Measurements from ENCODE around the gene RBM18. TPM values are rescaled to one million over a fixed set of nuclear protein-coding genes. Genes with fewer than 3 reads are reported as not detected.

The RBM18 gene
- total and polyA plus RNA-seq, 2 experiments from 2014 or later, result 11.6 to 32.6 TPM

DNA sequence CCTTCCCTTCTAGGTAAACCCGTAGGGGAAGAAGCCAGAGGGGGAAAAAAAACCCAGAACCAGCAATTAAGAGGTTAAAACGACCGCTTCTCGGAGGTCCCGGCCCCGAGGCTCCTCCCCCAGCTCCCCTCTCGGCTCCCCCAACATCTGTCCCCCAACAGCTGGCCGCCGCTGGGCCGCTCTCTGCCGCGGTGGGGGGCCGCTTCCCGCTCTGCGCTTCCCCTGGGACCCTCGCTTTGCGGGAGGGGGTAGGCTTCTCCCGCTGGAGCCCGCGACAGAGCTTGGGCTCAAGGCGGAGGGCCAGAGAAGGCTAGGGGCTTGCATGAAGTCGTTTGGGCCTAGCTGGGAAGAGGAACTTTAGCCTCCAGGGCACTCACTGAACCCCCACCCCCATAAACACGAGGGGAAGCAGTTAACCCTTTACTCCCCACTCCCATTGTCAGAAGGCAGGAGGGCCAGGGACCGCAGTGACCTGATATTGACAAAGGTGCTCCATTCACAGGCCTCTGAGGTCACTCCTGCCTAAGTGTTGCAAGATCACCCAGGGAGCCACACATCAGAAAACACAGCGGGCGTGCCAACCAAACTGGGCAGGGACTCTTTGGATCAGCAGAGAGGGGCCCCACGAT lies 43.3 kb downstream of the RBM18 start:
- Histone ChIP-seq H3K36me3 (ENCODE audit: low read depth) (no peaks in the 10 kb centered on the region), H3K4me3 (no peak overlapping the region), H3K27me3 (replicated peaks; ENCODE audit: insufficient read depth) (peaks cover 98% of the 10 kb centered on the region), H3K9me3 (ENCODE audit: low read depth) (no peaks in the 10 kb centered on the region), H3K27ac (no peak overlapping the region), H3K9ac (no peak overlapping the region), H3K4me1 (ENCODE audit: insufficient read depth) (peaks cover 7% of the 10 kb centered on the region; the same call in 1 of the 2 replicates), H2AFZ (no peak overlapping the region), H3K9me2 (ENCODE audit: insufficient read depth) (no peaks in the 10 kb centered on the region), H3K4me2 (ENCODE audit: unreplicated experiment) (no peak overlapping the region), H3K79me2 (ENCODE audit: insufficient read depth) (no peaks in the 10 kb centered on the region), H4K20me1 (ENCODE audit: insufficient read depth) (no peaks in the 10 kb centered on the region), H3F3A (ENCODE audit: insufficient read depth) (no peaks in the 10 kb centered on the region)
- TF ChIP-seq EZH2phosphoT487 (IDR thresholded peaks at IDR 0.05; ENCODE audit: insufficient read depth, low read depth) (0 out of 2 replicates have a peak, but pooled peaks have one; percentile 14), EZH2 (IDR thresholded peaks at IDR 0.05; ENCODE audit: insufficient read depth, poor library complexity, severe bottlenecking) (peak; percentile 17)
- 17 to 19% methylated on average over 22 to 27 of the region's 27 CpGs for WGBS, 2 experiments (ENCODE audit: low coverage in 1 of 2, low lambda C conversion rate in 2 of 2, missing lambda C conversion rate in 2 of 2)
- no peak for DNase-seq
- in situ Hi-C loops (cut with MboI), result no loop called here

DNA sequence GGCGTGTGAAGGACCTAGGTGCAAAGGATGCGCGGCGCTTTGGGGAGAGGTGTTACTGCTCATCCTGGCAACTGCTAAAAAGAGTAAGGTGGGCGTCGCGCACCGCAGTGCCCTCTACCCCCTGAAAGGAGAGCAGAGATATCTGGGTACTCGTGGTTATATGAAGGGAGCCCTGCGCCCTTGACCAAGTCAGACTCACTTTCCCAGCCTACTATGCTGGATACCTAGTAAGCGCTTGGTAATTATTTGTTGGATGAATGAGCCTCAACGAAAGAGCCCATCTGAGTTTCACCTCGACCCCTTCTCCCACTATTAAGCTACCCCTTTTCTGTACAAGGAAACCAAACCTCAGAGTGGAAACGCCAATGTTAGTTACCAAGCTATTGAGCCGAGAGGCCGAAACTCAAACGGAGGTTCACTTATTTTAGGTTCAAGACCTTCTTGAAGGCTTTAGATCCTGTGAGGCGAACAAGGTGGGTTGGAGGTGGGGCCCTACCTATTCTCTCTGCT lies 43.9 kb downstream of the RBM18 start:
- Histone ChIP-seq H3K79me2 (ENCODE audit: insufficient read depth) (no peaks in the 10 kb centered on the region), H3K36me3 (ENCODE audit: low read depth) (no peaks in the 10 kb centered on the region), H3F3A (ENCODE audit: insufficient read depth) (no peaks in the 10 kb centered on the region), H3K27ac (no peak overlapping the region), H3K27me3 (replicated peaks; ENCODE audit: insufficient read depth) (peaks cover 98% of the 10 kb centered on the region), H3K9me2 (ENCODE audit: insufficient read depth) (no peaks in the 10 kb centered on the region), H3K4me1 (ENCODE audit: insufficient read depth) (peaks cover 7% of the 10 kb centered on the region; the same call in 1 of the 2 replicates), H2AFZ (no peak overlapping the region), H3K4me2 (ENCODE audit: unreplicated experiment) (no peak overlapping the region), H3K4me3 (no peak overlapping the region), H4K20me1 (ENCODE audit: insufficient read depth) (no peaks in the 10 kb centered on the region), H3K9me3 (ENCODE audit: low read depth) (no peaks in the 10 kb centered on the region), H3K9ac (no peak overlapping the region)
- TF ChIP-seq EZH2phosphoT487 (IDR thresholded peaks at IDR 0.05; ENCODE audit: insufficient read depth, low read depth), result peak; percentile 73
- TF ChIP-seq EZH2 (IDR thresholded peaks at IDR 0.05; ENCODE audit: insufficient read depth, poor library complexity, severe bottlenecking), result peak; percentile 91
- WGBS, 2 experiments (ENCODE audit: low coverage in 1 of 2, low lambda C conversion rate in 2 of 2, missing lambda C conversion rate in 2 of 2), result 16 to 17% methylated on average over 18 of the region's 18 CpGs
- in situ Hi-C loops (cut with MboI), result no loop called here
- DNase-seq, result no peak

- Histone ChIP-seq H3K79me2 (ENCODE audit: insufficient read depth) (no peaks in the 10 kb centered on the region), H3K27ac (no peak overlapping the region), H3K4me2 (ENCODE audit: unreplicated experiment) (peak overlapping the region; percentile 3), H2AFZ (peak overlapping the region; percentile 18; the same call in 1 of the 2 replicates), H3F3A (ENCODE audit: insufficient read depth) (0 out of 2 replicates have a peak, but pooled peaks cover 1% of the 10 kb centered on the region), H3K9me2 (ENCODE audit: insufficient read depth) (no peaks in the 10 kb centered on the region), H4K20me1 (ENCODE audit: insufficient read depth) (no peaks in the 10 kb centered on the region), H3K36me3 (ENCODE audit: low read depth) (no peaks in the 10 kb centered on the region), H3K4me1 (ENCODE audit: insufficient read depth) (peaks cover 7% of the 10 kb centered on the region; the same call in 1 of the 2 replicates), H3K9me3 (ENCODE audit: low read depth) (no peaks in the 10 kb centered on the region), H3K9ac (no peak overlapping the region), H3K27me3 (replicated peaks; ENCODE audit: insufficient read depth) (peaks cover 98% of the 10 kb centered on the region), H3K4me3 (0 out of 2 replicates have a peak overlapping the region, but pooled peaks have one; percentile 22)
- 5 to 6% methylated on average over 43 to 57 of the region's 57 CpGs for whole genome bisulfite sequencing, 2 experiments (ENCODE audit: low coverage in 1 of 2, low lambda C conversion rate in 2 of 2, missing lambda C conversion rate in 2 of 2)
- peak; percentile 52 for DNase-seq
- peak; percentile 12 for TF ChIP-seq EZH2phosphoT487 (IDR thresholded peaks at IDR 0.05; ENCODE audit: insufficient read depth, low read depth)
- TF ChIP-seq EZH2 (IDR thresholded peaks at IDR 0.05; ENCODE audit: insufficient read depth, poor library complexity, severe bottlenecking), result peak; percentile 63
- in situ Hi-C loops (cut with MboI), result no loop called here
These were observed 44.6 kb downstream of the RBM18 start for GRCh38 chr9:122219856-122220672.

Data from GM23248 (cell line).